Ovary (tissue), 3 donors: ENCODE results near the gene ANGPTL3.

Source experiments
- EP300 ChIP-seq: sonication (generic); formaldehyde crosslinking; IDR thresholded peaks from one replicate; pipeline ENCODE4 v1.6.1; 2017; ENCODE audit warnings: antibody characterized with exemption
- POLR2A ChIP-seq: fragments of 450-650 bp; IDR thresholded peaks from one replicate; pipeline ENCODE4 v1.6.1; 2017; ENCODE audit warnings: antibody characterized with exemption, mild to moderate bottlenecking, moderate library complexity
- TF ChIP-seq, protein P1 (sequence below), 3 donors: fragments of 450-650 bp in 2 of 3; fragments of 200-600 bp in 1 of 3; IDR thresholded peaks; one replicate each; pipeline versions ENCODE4 v1.5.1 to v1.8.0; 2016 to 2022; ENCODE audit warnings: antibody characterized with exemption in 3 of 3, mild to moderate bottlenecking in 1 of 3
- donor health status: DM: no; HTN: no; CAD: no.

DNA sequence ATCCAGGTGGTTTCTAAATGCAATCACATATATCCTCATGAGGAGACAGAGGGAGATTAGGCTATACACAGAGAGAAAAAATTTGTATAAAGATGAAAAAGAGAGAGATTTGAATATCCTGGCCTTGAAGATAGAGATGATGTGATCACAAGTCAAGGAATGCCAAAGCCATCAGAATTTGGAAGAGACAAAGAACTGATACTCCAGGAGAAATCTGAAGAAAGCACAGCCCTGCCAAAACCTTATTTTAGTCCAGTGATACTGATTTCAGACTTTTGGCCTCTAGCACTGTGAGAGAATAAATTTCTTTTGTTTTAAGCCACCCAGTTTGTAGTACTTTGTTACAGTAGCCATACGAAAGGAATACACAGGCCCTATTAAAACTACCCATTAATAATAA, 57.4 kb downstream of the ANGPTL3 start:
- TF ChIP-seq, protein P1, sequence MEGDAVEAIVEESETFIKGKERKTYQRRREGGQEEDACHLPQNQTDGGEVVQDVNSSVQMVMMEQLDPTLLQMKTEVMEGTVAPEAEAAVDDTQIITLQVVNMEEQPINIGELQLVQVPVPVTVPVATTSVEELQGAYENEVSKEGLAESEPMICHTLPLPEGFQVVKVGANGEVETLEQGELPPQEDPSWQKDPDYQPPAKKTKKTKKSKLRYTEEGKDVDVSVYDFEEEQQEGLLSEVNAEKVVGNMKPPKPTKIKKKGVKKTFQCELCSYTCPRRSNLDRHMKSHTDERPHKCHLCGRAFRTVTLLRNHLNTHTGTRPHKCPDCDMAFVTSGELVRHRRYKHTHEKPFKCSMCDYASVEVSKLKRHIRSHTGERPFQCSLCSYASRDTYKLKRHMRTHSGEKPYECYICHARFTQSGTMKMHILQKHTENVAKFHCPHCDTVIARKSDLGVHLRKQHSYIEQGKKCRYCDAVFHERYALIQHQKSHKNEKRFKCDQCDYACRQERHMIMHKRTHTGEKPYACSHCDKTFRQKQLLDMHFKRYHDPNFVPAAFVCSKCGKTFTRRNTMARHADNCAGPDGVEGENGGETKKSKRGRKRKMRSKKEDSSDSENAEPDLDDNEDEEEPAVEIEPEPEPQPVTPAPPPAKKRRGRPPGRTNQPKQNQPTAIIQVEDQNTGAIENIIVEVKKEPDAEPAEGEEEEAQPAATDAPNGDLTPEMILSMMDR (IDR thresholded peaks at IDR 0.05), result no peak
- TF ChIP-seq POLR2A, result no peak
- TF ChIP-seq EP300, result no peak
